ENCODE measurements around the gene RRM2. TPM values are rescaled to one million over a fixed set of nuclear protein-coding genes. Genes with fewer than 3 reads are reported as not detected.
"Not testable (repeated sequence)": the region's sequence is repeated elsewhere in the genome, so short reads cannot be mapped to it uniquely, and the experiment has no call there.

RRM2 gene
- total RNA-seq, 1 donor from 2014 or later, result 79.8 TPM

GRCh38 chr2:10103179-10103578 is 19.4 kb upstream of the RRM2 start:
- Mint-ChIP-seq H3K36me3 (ENCODE audit: insufficient read depth) (peaks cover 5% of the 10 kb centered on the region), H3K27me3 (peaks cover 2% of the 10 kb centered on the region), H3K27ac (no peak overlapping the region), H3K9me3 (ENCODE audit: low read depth) (peaks cover 9% of the 10 kb centered on the region), H3K4me1 (ENCODE audit: low read depth) (peaks cover 3% of the 10 kb centered on the region), H3K4me3 (ENCODE audit: low read depth) (no peak overlapping the region)
- TF ChIP-seq CTCF (IDR thresholded peaks at IDR 0.05; ENCODE audit: unreplicated experiment), result no peak
- DNase-seq (ENCODE audit: low spot score, unreplicated experiment), result no peak

- H3K27me3 Mint-ChIP-seq; DNase-seq (ENCODE audit: low spot score, unreplicated experiment); H3K36me3 Mint-ChIP-seq (ENCODE audit: insufficient read depth); H3K4me1 Mint-ChIP-seq (ENCODE audit: low read depth); H3K9me3 Mint-ChIP-seq (ENCODE audit: low read depth); H3K4me3 Mint-ChIP-seq (ENCODE audit: low read depth); H3K27ac Mint-ChIP-seq: not testable (repeated sequence)
Measured at GRCh38 chr2:10104906-10105305, 17.6 kb upstream of the RRM2 start.

- H3K36me3 Mint-ChIP-seq (ENCODE audit: insufficient read depth), result peaks cover 5% of the 10 kb centered on the region
- DNase-seq (ENCODE audit: low spot score, unreplicated experiment), result no peak
- H3K4me3 Mint-ChIP-seq (ENCODE audit: low read depth), result no peak overlapping the region
- TF ChIP-seq CTCF (IDR thresholded peaks at IDR 0.05; ENCODE audit: unreplicated experiment), result no peak
- H3K4me1 Mint-ChIP-seq (ENCODE audit: low read depth), result peaks cover 5% of the 10 kb centered on the region
- no peak overlapping the region for H3K27ac Mint-ChIP-seq
- peaks cover 9% of the 10 kb centered on the region for H3K9me3 Mint-ChIP-seq (ENCODE audit: low read depth)
- no peaks in the 10 kb centered on the region for H3K27me3 Mint-ChIP-seq
Measured at GRCh38 chr2:10109311-10109710, 13.2 kb upstream of the RRM2 start.

- H3K4me1 Mint-ChIP-seq (ENCODE audit: low read depth), result peaks cover 14% of the 10 kb centered on the region
- H3K27ac Mint-ChIP-seq, result no peak overlapping the region
- peaks cover 3% of the 10 kb centered on the region for H3K27me3 Mint-ChIP-seq
- H3K4me3 Mint-ChIP-seq (ENCODE audit: low read depth), result no peak overlapping the region
- no peaks in the 10 kb centered on the region for H3K36me3 Mint-ChIP-seq (ENCODE audit: insufficient read depth)
- no peaks in the 10 kb centered on the region for H3K9me3 Mint-ChIP-seq (ENCODE audit: low read depth)
- TF ChIP-seq CTCF (IDR thresholded peaks at IDR 0.05; ENCODE audit: unreplicated experiment), result no peak
- no peak for DNase-seq (ENCODE audit: low spot score, unreplicated experiment)
Measured at GRCh38 chr2:10119027-10119325, 3.6 kb upstream of the RRM2 start.

GRCh38 chr2:10119601-10120157 is 2.9 kb upstream of the RRM2 start:
- H3K27me3 Mint-ChIP-seq, result peaks cover 3% of the 10 kb centered on the region
- TF ChIP-seq CTCF (IDR thresholded peaks at IDR 0.05; ENCODE audit: unreplicated experiment), result no peak
- peak overlapping the region; percentile 95 for H3K4me3 Mint-ChIP-seq (ENCODE audit: low read depth)
- no peaks in the 10 kb centered on the region for H3K9me3 Mint-ChIP-seq (ENCODE audit: low read depth)
- DNase-seq (ENCODE audit: low spot score, unreplicated experiment), result no peak
- peak overlapping the region; percentile 99 for H3K27ac Mint-ChIP-seq
- peaks cover 19% of the 10 kb centered on the region for H3K4me1 Mint-ChIP-seq (ENCODE audit: low read depth)
- H3K36me3 Mint-ChIP-seq (ENCODE audit: insufficient read depth), result peaks cover 1% of the 10 kb centered on the region

- peak overlapping the region; percentile 99 for H3K27ac Mint-ChIP-seq
- peaks cover 24% of the 10 kb centered on the region for H3K4me1 Mint-ChIP-seq (ENCODE audit: low read depth)
- peak; percentile 87 for DNase-seq (ENCODE audit: low spot score, unreplicated experiment)
- H3K9me3 Mint-ChIP-seq (ENCODE audit: low read depth), result no peaks in the 10 kb centered on the region
- peaks cover 3% of the 10 kb centered on the region for H3K27me3 Mint-ChIP-seq
- peaks cover 5% of the 10 kb centered on the region for H3K36me3 Mint-ChIP-seq (ENCODE audit: insufficient read depth)
- peak overlapping the region; percentile 95 for H3K4me3 Mint-ChIP-seq (ENCODE audit: low read depth)
- TF ChIP-seq CTCF (IDR thresholded peaks at IDR 0.05; ENCODE audit: unreplicated experiment), result no peak
Measured at GRCh38 chr2:10120158-10120876, 2.2 kb upstream of the RRM2 start.
